Astrocyte (in vitro differentiated cells and primary cell): ENCODE results near the gene DMRTB1. TPM values are rescaled to one million over a fixed set of nuclear protein-coding genes. Genes with fewer than 3 reads are reported as not detected.

ENCODE experiments used
- DNase-seq: peaks from one replicate; pipeline ENCODE4 v3.0.0-alpha.2; 2010; ENCODE audit warnings: low read depth
- FAIRE-seq: peaks from 2 replicates; lab custom pipeline; 2011; peaks lifted over from hg19 to GRCh38; lab: Jason Lieb, UNC
- H2AFZ ChIP-seq: 2 replicates; pipeline ENCODE4 v1.6.0; 2012; ENCODE audit warnings: low read depth, low read length, inconsistent platforms
- H3K27ac ChIP-seq: 2 replicates; pipeline ENCODE4 v1.5.1; 2011; ENCODE audit warnings: low read depth, low read length, inconsistent platforms
- H3K27me3 ChIP-seq: 2 replicates; pipeline ENCODE4 v1.6.0; 2011; ENCODE audit warnings: low read length, inconsistent platforms; ENCODE audit not compliant: insufficient read depth
- H3K36me3 ChIP-seq: 2 replicates; pipeline ENCODE4 v1.5.1; 2011; ENCODE audit warnings: low read length, inconsistent platforms; ENCODE audit not compliant: insufficient read depth
- H3K4me1 ChIP-seq: 2 replicates; pipeline ENCODE4 v1.5.1; 2011; ENCODE audit warnings: low read length, inconsistent platforms; ENCODE audit not compliant: insufficient read depth
- H3K4me2 ChIP-seq: 2 replicates; pipeline ENCODE4 v1.6.0; 2012; ENCODE audit warnings: low read length, inconsistent platforms
- H3K4me3 ChIP-seq: 2 replicates; pipeline ENCODE4 v1.5.1; 2011; ENCODE audit warnings: low read depth, mild to moderate bottlenecking, low read length, inconsistent platforms; ENCODE audit not compliant: insufficient read depth
- H3K79me2 ChIP-seq: 2 replicates; pipeline ENCODE4 v1.6.0; 2012; ENCODE audit warnings: mild to moderate bottlenecking, low read length, inconsistent platforms; ENCODE audit not compliant: insufficient read depth
- H3K9ac ChIP-seq: 2 replicates; pipeline ENCODE4 v1.6.0; 2012; ENCODE audit warnings: mild to moderate bottlenecking, low read length, inconsistent platforms
- H3K9me3 ChIP-seq: 2 replicates; pipeline ENCODE4 v1.5.1; 2012; ENCODE audit warnings: low read depth, mild to moderate bottlenecking, low read length, inconsistent platforms; ENCODE audit not compliant: insufficient read depth
- H4K20me1 ChIP-seq: 2 replicates; pipeline ENCODE4 v1.6.0; 2012; ENCODE audit warnings: low read length, inconsistent platforms; ENCODE audit not compliant: insufficient read depth
- H3K27ac Mint-ChIP-seq: one replicate; pipeline ENCODE4 v1.8.0; 2021; ENCODE audit warnings: mild to moderate bottlenecking, mixed read lengths; ENCODE audit not compliant: unreplicated experiment
- H3K27me3 Mint-ChIP-seq: one replicate; pipeline ENCODE4 v1.8.0; 2021; ENCODE audit warnings: low read depth, mixed read lengths; ENCODE audit not compliant: unreplicated experiment
- H3K36me3 Mint-ChIP-seq: one replicate; pipeline ENCODE4 v1.8.0; 2021; ENCODE audit warnings: low read depth, mixed read lengths; ENCODE audit not compliant: unreplicated experiment
- H3K4me1 Mint-ChIP-seq: one replicate; pipeline ENCODE4 v1.8.0; 2021; ENCODE audit warnings: low read depth, mixed read lengths; ENCODE audit not compliant: unreplicated experiment
- H3K4me3 Mint-ChIP-seq: one replicate; pipeline ENCODE4 v1.8.0; 2021; ENCODE audit warnings: mild to moderate bottlenecking, moderate library complexity, mixed read lengths; ENCODE audit not compliant: unreplicated experiment
- H3K9me3 Mint-ChIP-seq: one replicate; pipeline ENCODE4 v1.8.0; 2021; ENCODE audit warnings: mild to moderate bottlenecking, mixed read lengths; ENCODE audit not compliant: unreplicated experiment
- EZH2 ChIP-seq: IDR thresholded peaks from 2 replicates; pipeline ENCODE4 v1.6.1; 2012; ENCODE audit warnings: mild to moderate bottlenecking, low read length, inconsistent platforms; ENCODE audit not compliant: insufficient read depth
- total RNA-seq: library from RNA; stranded (reverse); gene quantifications from 2 replicates; pipeline ENCODE4 v1.2.1, GENCODE V29; 2021
- TF ChIP-seq, protein P1 (sequence below): IDR thresholded peaks from 2 replicates; pipeline ENCODE4 v1.5.1; 2011; ENCODE audit warnings: low read depth, mild to moderate bottlenecking, inconsistent platforms, low read length, moderate library complexity; ENCODE audit not compliant: insufficient read depth

DMRTB1 gene
- total RNA-seq, 1 donor from 2014 or later, result not detected

DNA sequence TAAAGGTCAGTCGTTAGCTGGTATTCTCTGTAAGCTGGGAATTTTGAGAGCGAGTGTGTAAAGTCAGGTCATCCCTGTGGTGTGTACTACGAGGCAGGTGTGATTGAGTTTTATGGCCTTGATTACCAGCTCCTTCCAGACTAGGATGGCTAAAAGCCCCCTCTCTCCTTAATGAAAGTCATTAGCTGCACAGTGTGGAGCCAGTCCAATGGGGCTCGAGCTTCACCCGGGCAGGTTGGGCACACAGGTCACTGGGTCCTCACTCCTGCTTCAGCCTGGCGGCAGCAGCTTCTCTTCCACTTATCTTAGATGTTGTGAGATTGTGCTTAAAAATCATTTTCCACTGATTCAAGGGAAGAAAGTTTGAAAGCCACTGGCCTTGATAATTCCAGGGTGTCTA is 3.0 kb downstream of the DMRTB1 start:
- Histone ChIP-seq H3K27ac (no peak overlapping the region), H3K9ac (no peak overlapping the region), H3K4me3 (no peak overlapping the region), H2AFZ (no peak overlapping the region), H3K36me3 (no peaks in the 10 kb centered on the region), H3K27me3 (no peaks in the 10 kb centered on the region), H3K79me2 (no peaks in the 10 kb centered on the region), H4K20me1 (no peaks in the 10 kb centered on the region), H3K9me3 (no peaks in the 10 kb centered on the region), H3K4me1 (no peaks in the 10 kb centered on the region), H3K4me2 (no peak overlapping the region)
- Mint-ChIP-seq H3K36me3 (no peaks in the 10 kb centered on the region), H3K27ac (no peak overlapping the region), H3K9me3 (no peaks in the 10 kb centered on the region), H3K27me3 (peaks cover 21% of the 10 kb centered on the region), H3K4me1 (peaks cover under 1% of the 10 kb centered on the region), H3K4me3 (no peak overlapping the region)
- no peak for FAIRE-seq
- TF ChIP-seq, protein P1, sequence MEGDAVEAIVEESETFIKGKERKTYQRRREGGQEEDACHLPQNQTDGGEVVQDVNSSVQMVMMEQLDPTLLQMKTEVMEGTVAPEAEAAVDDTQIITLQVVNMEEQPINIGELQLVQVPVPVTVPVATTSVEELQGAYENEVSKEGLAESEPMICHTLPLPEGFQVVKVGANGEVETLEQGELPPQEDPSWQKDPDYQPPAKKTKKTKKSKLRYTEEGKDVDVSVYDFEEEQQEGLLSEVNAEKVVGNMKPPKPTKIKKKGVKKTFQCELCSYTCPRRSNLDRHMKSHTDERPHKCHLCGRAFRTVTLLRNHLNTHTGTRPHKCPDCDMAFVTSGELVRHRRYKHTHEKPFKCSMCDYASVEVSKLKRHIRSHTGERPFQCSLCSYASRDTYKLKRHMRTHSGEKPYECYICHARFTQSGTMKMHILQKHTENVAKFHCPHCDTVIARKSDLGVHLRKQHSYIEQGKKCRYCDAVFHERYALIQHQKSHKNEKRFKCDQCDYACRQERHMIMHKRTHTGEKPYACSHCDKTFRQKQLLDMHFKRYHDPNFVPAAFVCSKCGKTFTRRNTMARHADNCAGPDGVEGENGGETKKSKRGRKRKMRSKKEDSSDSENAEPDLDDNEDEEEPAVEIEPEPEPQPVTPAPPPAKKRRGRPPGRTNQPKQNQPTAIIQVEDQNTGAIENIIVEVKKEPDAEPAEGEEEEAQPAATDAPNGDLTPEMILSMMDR, result no peak
- no peak for TF ChIP-seq EZH2
- no peak for DNase-seq

DNA sequence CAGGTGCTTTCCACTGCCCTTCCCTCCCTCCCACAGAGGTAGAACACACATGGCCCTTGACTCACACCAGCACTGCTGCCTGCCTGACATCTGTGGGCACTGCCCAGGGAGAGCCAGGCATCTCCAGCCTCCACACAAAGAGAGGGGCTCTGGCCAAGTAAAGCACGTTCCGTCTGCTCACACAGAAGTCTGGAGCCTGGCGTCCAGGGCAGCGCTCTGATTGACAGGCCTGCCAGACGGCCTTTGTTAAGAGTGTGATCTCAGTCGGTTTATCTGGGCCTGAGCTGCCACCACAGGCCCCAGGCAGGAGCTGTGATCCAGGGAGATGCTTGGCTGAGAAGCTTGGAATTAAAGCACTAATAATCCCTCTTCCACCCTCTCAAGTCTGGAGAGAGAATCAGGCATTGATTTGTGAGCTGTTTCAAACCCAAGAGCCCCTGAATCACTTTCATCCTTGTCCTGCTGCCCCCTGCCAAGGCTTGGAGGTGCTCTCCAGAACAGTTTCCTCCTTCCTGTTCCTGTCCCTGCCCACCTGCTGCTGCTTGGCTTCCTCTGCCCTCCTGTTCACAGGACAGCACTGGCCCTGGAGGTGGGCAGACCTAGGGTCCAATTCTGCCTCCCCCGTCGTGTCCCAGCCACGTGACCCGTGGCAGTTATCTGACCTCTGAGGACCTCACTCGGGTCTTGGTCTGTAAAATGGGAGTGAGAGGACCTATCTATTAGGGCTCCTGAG is 3.7 kb downstream of the DMRTB1 start:
- no peaks in the 10 kb centered on the region for H3K9me3 ChIP-seq
- H3K36me3 ChIP-seq, result no peaks in the 10 kb centered on the region
- H2AFZ ChIP-seq, result no peak overlapping the region
- no peak overlapping the region for H3K27ac Mint-ChIP-seq
- no peak overlapping the region for H3K4me3 Mint-ChIP-seq
- no peak overlapping the region for H3K4me3 ChIP-seq
- TF ChIP-seq, protein P1, result no peak
- no peak for TF ChIP-seq EZH2
- no peaks in the 10 kb centered on the region for H3K9me3 Mint-ChIP-seq
- no peak overlapping the region for H3K27ac ChIP-seq
- no peaks in the 10 kb centered on the region for H3K4me1 ChIP-seq
- H3K4me1 Mint-ChIP-seq, result peaks cover 2% of the 10 kb centered on the region
- H3K4me2 ChIP-seq, result no peak overlapping the region
- DNase-seq (no peak), FAIRE-seq (no peak)
- no peaks in the 10 kb centered on the region for H3K36me3 Mint-ChIP-seq
- H3K27me3 ChIP-seq, result peaks cover 1% of the 10 kb centered on the region
- H3K27me3 Mint-ChIP-seq, result peaks cover 22% of the 10 kb centered on the region
- H3K9ac ChIP-seq, result no peak overlapping the region
- H3K79me2 ChIP-seq, result no peaks in the 10 kb centered on the region
- no peaks in the 10 kb centered on the region for H4K20me1 ChIP-seq
